Tibial nerve (tissue), 4 donors: ENCODE data around the gene PJVK.

ENCODE experiments used
- EP300 ChIP-seq, 2 donors: sonication (generic); formaldehyde crosslinking; IDR thresholded peaks; one replicate each; pipeline ENCODE4 v1.6.1; 2017; ENCODE audit warnings: antibody characterized with exemption in 2 of 2, mild to moderate bottlenecking in 1 of 2
- POLR2A ChIP-seq, 2 donors: fragments of 450-650 bp; IDR thresholded peaks; one replicate each; pipeline ENCODE4 v1.6.1; 2017; ENCODE audit warnings: antibody characterized with exemption in 2 of 2, mild to moderate bottlenecking in 2 of 2, moderate library complexity in 2 of 2
- TF ChIP-seq, protein P1 (sequence below), 5 experiments: fragments of 200-600 bp in 3 of 5; fragments of 450-650 bp in 2 of 5; sonication (generic) in 3 of 5; IDR thresholded peaks; one replicate each; pipeline ENCODE4 v1.5.1; 2016 to 2019; ENCODE audit warnings: antibody characterized with exemption in 5 of 5, mild to moderate bottlenecking in 3 of 5, moderate library complexity in 2 of 5

DNA sequence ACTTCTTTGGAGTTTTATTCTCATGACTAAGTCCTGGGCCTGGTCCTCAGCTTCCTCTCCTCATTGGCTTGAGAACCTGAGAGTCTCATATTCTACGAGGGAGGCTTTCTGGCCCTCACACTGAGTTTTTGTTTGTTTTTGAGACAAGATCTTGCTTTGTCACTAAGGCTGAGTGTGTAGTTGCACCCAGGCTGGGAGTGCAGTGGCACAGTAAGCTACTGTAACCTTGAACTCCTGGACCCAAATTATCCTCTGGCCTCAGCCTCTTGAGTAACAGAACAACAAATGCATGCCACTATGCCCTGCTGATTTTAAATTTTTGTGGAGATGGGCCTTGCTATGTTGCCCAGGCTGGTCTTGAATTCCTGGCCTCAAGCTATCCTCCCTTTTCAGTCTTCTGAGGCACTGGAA lies 22.8 kb upstream of the PJVK start:
- TF ChIP-seq POLR2A (IDR thresholded peaks at IDR 0.05) (no peak), EP300 (IDR thresholded peaks at IDR 0.05) (no peak)
- TF ChIP-seq, protein P1, sequence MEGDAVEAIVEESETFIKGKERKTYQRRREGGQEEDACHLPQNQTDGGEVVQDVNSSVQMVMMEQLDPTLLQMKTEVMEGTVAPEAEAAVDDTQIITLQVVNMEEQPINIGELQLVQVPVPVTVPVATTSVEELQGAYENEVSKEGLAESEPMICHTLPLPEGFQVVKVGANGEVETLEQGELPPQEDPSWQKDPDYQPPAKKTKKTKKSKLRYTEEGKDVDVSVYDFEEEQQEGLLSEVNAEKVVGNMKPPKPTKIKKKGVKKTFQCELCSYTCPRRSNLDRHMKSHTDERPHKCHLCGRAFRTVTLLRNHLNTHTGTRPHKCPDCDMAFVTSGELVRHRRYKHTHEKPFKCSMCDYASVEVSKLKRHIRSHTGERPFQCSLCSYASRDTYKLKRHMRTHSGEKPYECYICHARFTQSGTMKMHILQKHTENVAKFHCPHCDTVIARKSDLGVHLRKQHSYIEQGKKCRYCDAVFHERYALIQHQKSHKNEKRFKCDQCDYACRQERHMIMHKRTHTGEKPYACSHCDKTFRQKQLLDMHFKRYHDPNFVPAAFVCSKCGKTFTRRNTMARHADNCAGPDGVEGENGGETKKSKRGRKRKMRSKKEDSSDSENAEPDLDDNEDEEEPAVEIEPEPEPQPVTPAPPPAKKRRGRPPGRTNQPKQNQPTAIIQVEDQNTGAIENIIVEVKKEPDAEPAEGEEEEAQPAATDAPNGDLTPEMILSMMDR (IDR thresholded peaks at IDR 0.05) = no peak
